A549 (cell line): ENCODE measurements around the gene C15orf62. TPM values are rescaled to one million over a fixed set of nuclear protein-coding genes. Genes with fewer than 3 reads are reported as not detected.

Source experiments
- ATAC-seq, 2 experiments: fragments of 200-7000 bp in 1 of 2; fragments of >200 bp in 1 of 2; cut with Nextera tagmentation in 1 of 2; cut with Tn5 transposase in 1 of 2; 3 replicates each; pipeline versions ENCODE4 v1.8.0 to v1.9.1; 2018 to 2020; ENCODE audit warnings: mild to moderate bottlenecking in 1 of 2, moderate library complexity in 1 of 2
- CTCF ChIA-PET: fragments of 300-600 bp; sonication (Branson Sonifier 250); formaldehyde crosslinking; extraction: SDS; loops from one replicate; lab custom pipeline; 2021; ENCODE audit warnings: antibody characterized with exemption, inconsistent platforms; lab: Yijun Ruan, JAX
- POLR2A ChIA-PET: fragments of 350-600 bp; formaldehyde crosslinking; extraction: SDS; loops from one replicate; lab custom pipeline; 2021; ENCODE audit warnings: antibody characterized with exemption, inconsistent platforms; lab: Yijun Ruan, JAX
- DNase-seq, 2 experiments: peaks; one replicate each; pipeline versions ENCODE4 v3.0.0 to v3.0.0-alpha.2; 2011 to 2016; ENCODE audit warnings: low read depth in 1 of 2, low spot score in 1 of 2
- FAIRE-seq: peaks from 2 replicates; lab custom pipeline; 2011; peaks lifted over from hg19 to GRCh38; lab: Jason Lieb, UNC
- H3K27ac ChIP-seq, 2 experiments: fragments of >200 bp; sonication (Bioruptor Twin); formaldehyde crosslinking; 3 replicates each; pipeline ENCODE4 v1.5.1; 2016 to 2017
- H3K4me1 ChIP-seq: fragments of >200 bp; sonication (Bioruptor Twin); formaldehyde crosslinking; 3 replicates; pipeline ENCODE4 v1.6.1; 2016
- H3K4me2 ChIP-seq: fragments of >200 bp; sonication (Bioruptor Twin); formaldehyde crosslinking; 3 replicates; pipeline ENCODE4 v1.6.1; 2016
- H3K4me3 ChIP-seq: fragments of >200 bp; sonication (Bioruptor Twin); formaldehyde crosslinking; 3 replicates; pipeline ENCODE4 v1.5.1; 2016
- H3K9me3 ChIP-seq: fragments of >200 bp; sonication (Bioruptor Twin); formaldehyde crosslinking; 3 replicates; pipeline ENCODE4 v1.6.1; 2016
- BHLHE40 ChIP-seq: IDR thresholded peaks from 2 replicates; pipeline ENCODE4 v1.6.1; 2012; ENCODE audit warnings: low read depth, low read length, inconsistent platforms
- CBX2 ChIP-seq: fragments of 200-600 bp; sonication (generic); IDR thresholded peaks from 2 replicates; pipeline ENCODE4 v1.6.1; 2016; ENCODE audit warnings: low read depth, mild to moderate bottlenecking, borderline replicate concordance
- CBX8 ChIP-seq: fragments of 200-600 bp; sonication (generic); IDR thresholded peaks from 2 replicates; pipeline ENCODE4 v1.6.1; 2016
- CHD2 ChIP-seq: fragments of 150-350 bp; IDR thresholded peaks from 2 replicates; pipeline ENCODE4 v1.6.1; 2014; ENCODE audit warnings: low read length; ENCODE audit not compliant: partially characterized antibody
- EHMT2 ChIP-seq: fragments of 200-600 bp; sonication (generic); IDR thresholded peaks from 2 replicates; pipeline ENCODE4 v1.6.1; 2016; ENCODE audit warnings: antibody characterized with exemption, low read depth, mild to moderate bottlenecking, moderate library complexity
- FOSL2 ChIP-seq, 2 experiments: fragments of 450-650 bp in 1 of 2; fragments of >200 bp in 1 of 2; sonication (Bioruptor Twin) in 1 of 2; formaldehyde crosslinking; IDR thresholded peaks; 2 replicates each; pipeline versions ENCODE4 v1.5.0 to v1.6.1; 2016 to 2020; ENCODE audit warnings: mild to moderate bottlenecking in 1 of 2, moderate library complexity in 1 of 2
- FOXS1 ChIP-seq: fragments of 250-450 bp; sonication (Bioruptor Pico); IDR thresholded peaks from 2 replicates; pipeline ENCODE4 v1.5.0; 2020; ENCODE audit warnings: mild to moderate bottlenecking, moderate library complexity
- GATA3 ChIP-seq: IDR thresholded peaks from 2 replicates; pipeline ENCODE4 v1.6.1; 2012; ENCODE audit warnings: borderline replicate concordance
- HOXB5 ChIP-seq: fragments of 250-450 bp; sonication (Bioruptor Pico); IDR thresholded peaks from 2 replicates; pipeline ENCODE4 v1.5.0; 2020; ENCODE audit warnings: mild to moderate bottlenecking, moderate library complexity
- JUNB ChIP-seq: fragments of >200 bp; sonication (Bioruptor Twin); formaldehyde crosslinking; IDR thresholded peaks from 2 replicates; pipeline ENCODE4 v1.6.1; 2016
- MAFK ChIP-seq: fragments of 450-650 bp; IDR thresholded peaks from 2 replicates; pipeline ENCODE4 v1.6.1; 2014; ENCODE audit not compliant: partially characterized antibody
- MAZ ChIP-seq: fragments of 150-350 bp; IDR thresholded peaks from 2 replicates; pipeline ENCODE4 v1.6.1; 2014; ENCODE audit warnings: antibody characterized with exemption, low read depth, low read length, borderline replicate concordance
- MYC ChIP-seq: IDR thresholded peaks from 2 replicates; pipeline ENCODE4 v1.6.1; 2012; ENCODE audit warnings: mild to moderate bottlenecking, inconsistent platforms, low read length, improper control_type of control experiment, borderline replicate concordance
- POLR2A ChIP-seq: IDR thresholded peaks from 2 replicates; pipeline ENCODE4 v1.6.1; 2012; ENCODE audit warnings: mild to moderate bottlenecking, low read length
- POLR2AphosphoS2 ChIP-seq: conservative IDR thresholded peaks from 2 replicates; pipeline ENCODE4 v1.6.1; 2012; ENCODE audit warnings: low read length, improper control_type of control experiment, inconsistent platforms
- RARB ChIP-seq: fragments of 250-450 bp; sonication (Bioruptor Pico); IDR thresholded peaks from 2 replicates; pipeline ENCODE4 v1.8.0; 2021; ENCODE audit warnings: mild to moderate bottlenecking, moderate library complexity
- TFCP2L1 ChIP-seq: fragments of 250-450 bp; sonication (Bioruptor Pico); IDR thresholded peaks from 2 replicates; pipeline ENCODE4 v1.5.0; 2021; ENCODE audit warnings: mild to moderate bottlenecking
- ZC3H11A ChIP-seq: fragments of 450-650 bp; IDR thresholded peaks from 2 replicates; pipeline ENCODE4 v1.6.1; 2014; ENCODE audit warnings: antibody characterized with exemption, mild to moderate bottlenecking
- ZFP36 ChIP-seq: fragments of 450-650 bp; IDR thresholded peaks from 2 replicates; pipeline ENCODE4 v1.6.1; 2014; ENCODE audit warnings: borderline replicate concordance; ENCODE audit not compliant: partially characterized antibody
- WGBS: methylation state at CpG from one replicate; pipeline ENCODE4 v1.1.6; 2017; ENCODE audit errors: missing lambda C conversion rate; 5-methylcytosine and 5-hydroxymethylcytosine counted together
- polyA plus RNA-seq, 4 experiments: library from polyadenylated mRNA; depleted of rRNA in 3 of 4; stranded (reverse); fragments of >200 nt; fragmentation: RNase III in 1 of 4; extraction: RNeasy Plus Mini Kit Qiagen cat#74134 plus additional on column Dnase treatment in 1 of 4; gene quantifications; 2 replicates in 3 of 4; 3 replicates in 1 of 4; pipeline ENCODE4 v1.2.3, GENCODE V29; 2011 to 2017
- TF ChIP-seq, protein P1 (sequence below): fragments of 200-600 bp; sonication (generic); IDR thresholded peaks from 2 replicates; pipeline ENCODE4 v1.6.1; 2016; ENCODE audit warnings: antibody characterized with exemption, mild to moderate bottlenecking, moderate library complexity
- TF ChIP-seq, protein P2 (sequence below): fragments of 250-450 bp; sonication (Bioruptor Pico); IDR thresholded peaks from 2 replicates; pipeline ENCODE4 v1.5.0; 2021; ENCODE audit warnings: mild to moderate bottlenecking, moderate library complexity, borderline replicate concordance
- TF ChIP-seq, protein P3 (sequence below): fragments of 150-350 bp; IDR thresholded peaks from 2 replicates; pipeline ENCODE4 v1.6.1; 2014; ENCODE audit warnings: low read depth, mild to moderate bottlenecking, low read length
- TF ChIP-seq, protein P4 (sequence below): fragments of >200 bp; sonication (Bioruptor Twin); formaldehyde crosslinking; IDR thresholded peaks from 3 replicates; pipeline ENCODE4 v1.6.1; 2016
- TF ChIP-seq, protein P5 (sequence below): IDR thresholded peaks from 2 replicates; pipeline ENCODE4 v1.6.1; 2012
- TF ChIP-seq, protein P6 (sequence below): fragments of 450-650 bp; IDR thresholded peaks from 2 replicates; pipeline ENCODE4 v1.6.1; 2014; ENCODE audit warnings: antibody characterized with exemption
- TF ChIP-seq, protein P7 (sequence below): fragments of >200 bp; sonication (Bioruptor Twin); formaldehyde crosslinking; IDR thresholded peaks from 2 replicates; pipeline ENCODE4 v1.6.1; 2016

C15orf62 gene
- polyA plus RNA-seq, 2 of the 4 experiments (the other 2 are of a cell fraction), result 0.10 to 0.13 TPM

DNA sequence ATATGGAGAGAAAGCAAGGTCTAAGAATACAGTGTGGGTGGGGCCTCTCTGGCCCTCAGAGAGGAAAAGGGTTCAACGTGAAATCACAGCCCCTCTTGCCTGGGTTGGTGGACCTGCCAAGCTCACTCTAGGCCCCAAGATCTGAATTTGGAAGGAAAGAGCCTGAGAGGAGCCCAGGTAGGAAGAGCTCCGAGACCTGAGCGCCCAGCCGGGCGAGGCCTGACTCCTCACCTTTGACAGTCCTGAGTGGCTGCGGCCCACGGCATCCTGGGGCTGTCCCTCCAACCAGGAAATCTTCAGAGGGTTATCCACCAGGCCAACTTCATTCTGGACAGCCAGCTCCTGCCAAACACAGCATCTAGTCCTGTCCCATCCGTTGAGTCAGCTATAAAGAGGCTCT is 3.7 kb downstream of the C15orf62 start (continued):
- TF ChIP-seq, protein P1, sequence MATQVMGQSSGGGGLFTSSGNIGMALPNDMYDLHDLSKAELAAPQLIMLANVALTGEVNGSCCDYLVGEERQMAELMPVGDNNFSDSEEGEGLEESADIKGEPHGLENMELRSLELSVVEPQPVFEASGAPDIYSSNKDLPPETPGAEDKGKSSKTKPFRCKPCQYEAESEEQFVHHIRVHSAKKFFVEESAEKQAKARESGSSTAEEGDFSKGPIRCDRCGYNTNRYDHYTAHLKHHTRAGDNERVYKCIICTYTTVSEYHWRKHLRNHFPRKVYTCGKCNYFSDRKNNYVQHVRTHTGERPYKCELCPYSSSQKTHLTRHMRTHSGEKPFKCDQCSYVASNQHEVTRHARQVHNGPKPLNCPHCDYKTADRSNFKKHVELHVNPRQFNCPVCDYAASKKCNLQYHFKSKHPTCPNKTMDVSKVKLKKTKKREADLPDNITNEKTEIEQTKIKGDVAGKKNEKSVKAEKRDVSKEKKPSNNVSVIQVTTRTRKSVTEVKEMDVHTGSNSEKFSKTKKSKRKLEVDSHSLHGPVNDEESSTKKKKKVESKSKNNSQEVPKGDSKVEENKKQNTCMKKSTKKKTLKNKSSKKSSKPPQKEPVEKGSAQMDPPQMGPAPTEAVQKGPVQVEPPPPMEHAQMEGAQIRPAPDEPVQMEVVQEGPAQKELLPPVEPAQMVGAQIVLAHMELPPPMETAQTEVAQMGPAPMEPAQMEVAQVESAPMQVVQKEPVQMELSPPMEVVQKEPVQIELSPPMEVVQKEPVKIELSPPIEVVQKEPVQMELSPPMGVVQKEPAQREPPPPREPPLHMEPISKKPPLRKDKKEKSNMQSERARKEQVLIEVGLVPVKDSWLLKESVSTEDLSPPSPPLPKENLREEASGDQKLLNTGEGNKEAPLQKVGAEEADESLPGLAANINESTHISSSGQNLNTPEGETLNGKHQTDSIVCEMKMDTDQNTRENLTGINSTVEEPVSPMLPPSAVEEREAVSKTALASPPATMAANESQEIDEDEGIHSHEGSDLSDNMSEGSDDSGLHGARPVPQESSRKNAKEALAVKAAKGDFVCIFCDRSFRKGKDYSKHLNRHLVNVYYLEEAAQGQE, result no peak
- no peak for TF ChIP-seq JUNB

DNA sequence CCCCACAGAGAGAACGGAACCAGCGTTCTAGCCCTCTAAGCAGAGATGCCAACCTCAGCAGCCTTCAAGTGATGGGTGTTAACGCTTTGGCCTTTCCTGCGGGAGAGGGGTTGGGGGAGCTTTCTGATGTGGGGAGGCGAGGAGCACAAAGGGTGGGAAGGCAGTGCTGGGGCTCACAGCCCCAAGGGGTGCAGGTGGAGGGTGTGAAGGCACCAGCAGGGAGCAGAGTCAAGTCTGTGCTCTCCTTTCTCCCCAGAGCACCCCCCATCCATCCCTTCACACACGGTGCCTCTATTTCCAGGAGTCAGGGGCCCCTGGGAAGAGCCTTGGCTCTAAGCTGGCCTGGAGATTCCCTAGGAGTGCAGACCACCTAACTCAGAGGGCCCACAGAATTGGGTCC is 4.1 kb downstream of the C15orf62 start:
- Histone ChIP-seq H3K4me3 (no peak overlapping the region), H3K4me2 (no peak overlapping the region), H3K9me3 (no peaks in the 10 kb centered on the region), H3K4me1 (no peaks in the 10 kb centered on the region), H3K27ac (no peak overlapping the region)
- WGBS, result no CpG with 5 or more reads among the region's 6 CpGs
- no peak for TF ChIP-seq POLR2A
- TF ChIP-seq, protein P2, sequence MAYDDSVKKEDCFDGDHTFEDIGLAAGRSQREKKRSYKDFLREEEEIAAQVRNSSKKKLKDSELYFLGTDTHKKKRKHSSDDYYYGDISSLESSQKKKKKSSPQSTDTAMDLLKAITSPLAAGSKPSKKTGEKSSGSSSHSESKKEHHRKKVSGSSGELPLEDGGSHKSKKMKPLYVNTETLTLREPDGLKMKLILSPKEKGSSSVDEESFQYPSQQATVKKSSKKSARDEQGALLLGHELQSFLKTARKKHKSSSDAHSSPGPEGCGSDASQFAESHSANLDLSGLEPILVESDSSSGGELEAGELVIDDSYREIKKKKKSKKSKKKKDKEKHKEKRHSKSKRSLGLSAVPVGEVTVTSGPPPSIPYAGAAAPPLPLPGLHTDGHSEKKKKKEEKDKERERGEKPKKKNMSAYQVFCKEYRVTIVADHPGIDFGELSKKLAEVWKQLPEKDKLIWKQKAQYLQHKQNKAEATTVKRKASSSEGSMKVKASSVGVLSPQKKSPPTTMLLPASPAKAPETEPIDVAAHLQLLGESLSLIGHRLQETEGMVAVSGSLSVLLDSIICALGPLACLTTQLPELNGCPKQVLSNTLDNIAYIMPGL (CRISPR knock-in tag), result no peak
- no peak for TF ChIP-seq BHLHE40
- TF ChIP-seq ZC3H11A, result no peak
- TF ChIP-seq EHMT2, result no peak
- no peak for TF ChIP-seq JUNB
- TF ChIP-seq HOXB5 (CRISPR knock-in tag), result no peak
- TF ChIP-seq, protein P3, sequence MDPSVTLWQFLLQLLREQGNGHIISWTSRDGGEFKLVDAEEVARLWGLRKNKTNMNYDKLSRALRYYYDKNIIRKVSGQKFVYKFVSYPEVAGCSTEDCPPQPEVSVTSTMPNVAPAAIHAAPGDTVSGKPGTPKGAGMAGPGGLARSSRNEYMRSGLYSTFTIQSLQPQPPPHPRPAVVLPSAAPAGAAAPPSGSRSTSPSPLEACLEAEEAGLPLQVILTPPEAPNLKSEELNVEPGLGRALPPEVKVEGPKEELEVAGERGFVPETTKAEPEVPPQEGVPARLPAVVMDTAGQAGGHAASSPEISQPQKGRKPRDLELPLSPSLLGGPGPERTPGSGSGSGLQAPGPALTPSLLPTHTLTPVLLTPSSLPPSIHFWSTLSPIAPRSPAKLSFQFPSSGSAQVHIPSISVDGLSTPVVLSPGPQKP, result no peak
- no peak for TF ChIP-seq POLR2AphosphoS2
- no peak for TF ChIP-seq GATA3
- no peak for TF ChIP-seq CBX2
- TF ChIP-seq ZFP36, result no peak
- no peak for TF ChIP-seq MAFK
- no peak for TF ChIP-seq CBX8
- TF ChIP-seq FOSL2 (IDR thresholded peaks at IDR 0.05), result no peak
- TF ChIP-seq FOSL2 (CRISPR knock-in tag; IDR thresholded peaks at IDR 0.05), result no peak
- ChIA-PET CTCF (interaction anchor here (1.3 to 2.3 kb wide), 4 partner anchors 9 to 100 kb away, joined by 3 to 8 read pairs (median 4); partner anchors contain the start of gene RHOV), POLR2A (no interaction called here)
- ATAC-seq (no peak), DNase-seq (no peak), FAIRE-seq (no peak)

DNA sequence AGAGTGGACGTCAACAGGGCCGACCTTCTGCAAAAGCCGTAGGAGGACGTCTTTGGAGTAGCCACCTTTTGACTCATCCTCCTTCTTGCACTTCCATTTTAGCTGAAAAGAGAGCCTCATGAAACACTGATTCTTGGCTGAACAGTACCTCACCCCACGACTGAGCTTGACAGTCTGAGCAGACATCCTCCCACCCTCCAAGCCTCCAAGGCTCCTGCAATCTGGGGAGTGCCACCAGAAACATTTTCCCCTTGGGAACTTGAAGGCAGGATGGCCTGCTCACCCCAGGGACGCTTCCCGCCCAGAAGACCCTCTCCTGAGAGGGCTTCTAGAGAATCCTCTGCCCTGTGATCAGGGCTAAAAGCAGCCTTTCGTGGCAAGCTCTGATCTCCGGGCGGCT is 5.2 kb downstream of the C15orf62 start:
- no peaks in the 10 kb centered on the region for H3K4me1 ChIP-seq
- no peak for DNase-seq
- POLR2A ChIA-PET, result no interaction called here
- CTCF ChIA-PET, result interaction anchor here (1.1 to 6.2 kb wide), 6 partner anchors 8 to 117 kb away, joined by 3 to 40 read pairs (median 4); partner anchors contain the start of genes GCHFR and RHOV
- no peak overlapping the region for H3K4me3 ChIP-seq
- WGBS, result 83% methylated on average over 5 of the region's 10 CpGs
- no peak for ATAC-seq
- no peak overlapping the region for H3K27ac ChIP-seq
- no peak for FAIRE-seq
- no peaks in the 10 kb centered on the region for H3K9me3 ChIP-seq
- no peak overlapping the region for H3K4me2 ChIP-seq
- TF ChIP-seq MAZ (no peak), FOXS1 (no peak), JUNB (no peak), CHD2 (no peak), HOXB5 (CRISPR knock-in tag) (no peak), RARB (CRISPR knock-in tag) (no peak), MYC (no peak), TFCP2L1 (no peak)
- TF ChIP-seq, protein P4, sequence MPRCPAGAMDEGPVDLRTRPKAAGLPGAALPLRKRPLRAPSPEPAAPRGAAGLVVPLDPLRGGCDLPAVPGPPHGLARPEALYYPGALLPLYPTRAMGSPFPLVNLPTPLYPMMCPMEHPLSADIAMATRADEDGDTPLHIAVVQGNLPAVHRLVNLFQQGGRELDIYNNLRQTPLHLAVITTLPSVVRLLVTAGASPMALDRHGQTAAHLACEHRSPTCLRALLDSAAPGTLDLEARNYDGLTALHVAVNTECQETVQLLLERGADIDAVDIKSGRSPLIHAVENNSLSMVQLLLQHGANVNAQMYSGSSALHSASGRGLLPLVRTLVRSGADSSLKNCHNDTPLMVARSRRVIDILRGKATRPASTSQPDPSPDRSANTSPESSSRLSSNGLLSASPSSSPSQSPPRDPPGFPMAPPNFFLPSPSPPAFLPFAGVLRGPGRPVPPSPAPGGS, result no peak
- TF ChIP-seq, protein P5, sequence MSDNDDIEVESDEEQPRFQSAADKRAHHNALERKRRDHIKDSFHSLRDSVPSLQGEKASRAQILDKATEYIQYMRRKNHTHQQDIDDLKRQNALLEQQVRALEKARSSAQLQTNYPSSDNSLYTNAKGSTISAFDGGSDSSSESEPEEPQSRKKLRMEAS, result no peak
- TF ChIP-seq, protein P6, sequence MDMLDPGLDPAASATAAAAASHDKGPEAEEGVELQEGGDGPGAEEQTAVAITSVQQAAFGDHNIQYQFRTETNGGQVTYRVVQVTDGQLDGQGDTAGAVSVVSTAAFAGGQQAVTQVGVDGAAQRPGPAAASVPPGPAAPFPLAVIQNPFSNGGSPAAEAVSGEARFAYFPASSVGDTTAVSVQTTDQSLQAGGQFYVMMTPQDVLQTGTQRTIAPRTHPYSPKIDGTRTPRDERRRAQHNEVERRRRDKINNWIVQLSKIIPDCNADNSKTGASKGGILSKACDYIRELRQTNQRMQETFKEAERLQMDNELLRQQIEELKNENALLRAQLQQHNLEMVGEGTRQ, result no peak
- TF ChIP-seq, protein P7, sequence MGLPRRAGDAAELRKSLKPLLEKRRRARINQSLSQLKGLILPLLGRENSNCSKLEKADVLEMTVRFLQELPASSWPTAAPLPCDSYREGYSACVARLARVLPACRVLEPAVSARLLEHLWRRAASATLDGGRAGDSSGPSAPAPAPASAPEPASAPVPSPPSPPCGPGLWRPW, result no peak
